ENCODE measurements around the gene RSAD2.

- TF ChIP-seq CTCF (IDR thresholded peaks at IDR 0.05): peak in 2 of 5 experiments; percentile 25 to 36
- TF ChIP-seq POLR2A (IDR thresholded peaks at IDR 0.05): no peak
Measured at GRCh38 chr2:6866275-6866671, 11.3 kb upstream of the RSAD2 start.
